GM19397 (cell line): ENCODE measurements around the gene FANCF.
"Not testable (repeated sequence)": the region's sequence is repeated elsewhere in the genome, so short reads cannot be mapped to it uniquely, and the experiment has no call there.

Experiments used
- ATAC-seq: cut with Tn5 transposase; IDR thresholded peaks from one replicate; pipeline ENCODE4 v1.9.1; 2021; ENCODE audit warnings: mild to moderate bottlenecking, moderate library complexity; ENCODE audit not compliant: unreplicated experiment

The FANCF gene, protein sequence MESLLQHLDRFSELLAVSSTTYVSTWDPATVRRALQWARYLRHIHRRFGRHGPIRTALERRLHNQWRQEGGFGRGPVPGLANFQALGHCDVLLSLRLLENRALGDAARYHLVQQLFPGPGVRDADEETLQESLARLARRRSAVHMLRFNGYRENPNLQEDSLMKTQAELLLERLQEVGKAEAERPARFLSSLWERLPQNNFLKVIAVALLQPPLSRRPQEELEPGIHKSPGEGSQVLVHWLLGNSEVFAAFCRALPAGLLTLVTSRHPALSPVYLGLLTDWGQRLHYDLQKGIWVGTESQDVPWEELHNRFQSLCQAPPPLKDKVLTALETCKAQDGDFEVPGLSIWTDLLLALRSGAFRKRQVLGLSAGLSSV

DNA sequence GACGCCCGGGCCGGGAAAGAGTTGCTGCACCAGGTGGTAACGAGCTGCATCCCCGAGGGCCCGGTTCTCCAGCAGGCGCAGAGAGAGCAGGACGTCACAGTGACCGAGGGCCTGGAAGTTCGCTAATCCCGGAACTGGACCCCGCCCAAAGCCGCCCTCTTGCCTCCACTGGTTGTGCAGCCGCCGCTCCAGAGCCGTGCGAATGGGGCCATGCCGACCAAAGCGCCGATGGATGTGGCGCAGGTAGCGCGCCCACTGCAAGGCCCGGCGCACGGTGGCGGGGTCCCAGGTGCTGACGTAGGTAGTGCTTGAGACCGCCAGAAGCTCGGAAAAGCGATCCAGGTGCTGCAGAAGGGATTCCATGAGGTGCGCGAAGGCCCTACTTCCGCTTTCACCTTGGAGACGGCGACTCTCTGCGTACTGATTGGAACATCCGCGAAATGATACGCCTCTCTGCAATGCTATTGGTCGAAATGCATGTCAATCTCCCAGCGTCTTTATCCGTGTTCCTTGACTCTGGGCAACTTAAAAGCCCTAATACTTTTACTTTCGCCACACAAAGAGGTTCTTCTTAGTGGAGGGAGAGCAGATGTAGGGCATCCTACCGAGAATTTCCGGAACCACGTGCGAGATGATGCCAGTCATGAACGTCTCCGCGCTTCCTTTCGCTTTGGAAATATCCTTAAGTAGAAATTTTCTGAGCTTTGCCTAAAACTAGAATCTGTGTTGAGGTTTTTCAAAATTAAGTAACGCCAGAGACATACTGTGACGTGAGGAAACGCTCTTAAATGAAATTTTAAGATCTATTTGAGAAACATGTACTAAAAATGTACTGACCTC lies at the start of gene FANCF:
Gene FANCF, minus strand, starts transcription at position 376 of the 840 bp plus-strand sequence. Its CDS starts 13 bp downstream, at position 363.
- ATAC-seq: peak; percentile 95

DNA sequence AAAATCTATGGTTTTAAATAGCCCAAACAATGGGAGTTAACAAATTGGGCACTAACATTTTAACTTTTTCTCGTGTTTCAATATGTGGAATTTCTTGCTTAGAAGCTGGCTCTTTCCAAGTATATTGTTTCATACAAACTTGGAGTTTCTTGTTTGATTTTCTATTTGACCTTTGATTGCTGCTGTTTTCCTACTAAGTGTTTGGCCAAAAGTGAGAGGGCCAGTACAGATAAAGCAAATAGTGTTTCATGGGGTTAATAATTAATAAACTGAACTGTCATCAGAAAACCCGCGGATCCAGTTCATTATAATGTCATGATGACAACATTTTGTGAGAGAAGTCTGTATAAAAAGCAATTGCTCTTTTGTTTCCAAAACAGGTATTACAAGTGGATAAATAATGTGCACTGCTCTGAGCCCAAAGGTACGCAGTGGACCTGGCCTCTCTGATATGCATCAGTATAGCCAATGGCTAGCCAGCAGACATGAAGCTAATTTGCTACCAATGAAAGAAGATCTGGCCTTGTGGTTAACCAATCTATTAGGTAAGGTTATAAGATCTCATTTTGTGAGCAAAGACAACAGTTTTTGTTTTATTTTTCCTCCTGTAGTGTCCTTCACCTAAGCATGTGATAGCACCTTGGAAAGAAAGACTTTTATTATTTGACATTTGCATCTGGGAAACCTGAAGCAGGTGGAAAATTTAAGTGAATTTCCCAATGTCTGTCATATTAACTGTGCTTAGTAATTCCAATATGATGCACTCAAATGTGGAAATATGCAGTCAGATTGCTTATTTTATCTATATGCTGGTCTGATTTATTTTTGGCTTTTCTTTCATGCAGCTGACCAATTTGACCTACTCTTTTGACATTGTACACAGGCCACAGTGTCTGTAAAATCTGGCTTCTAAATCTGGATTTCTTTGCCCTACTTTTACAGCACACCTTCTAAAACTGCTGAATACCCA lies 49.1 kb upstream of the FANCF start:
- no peak for ATAC-seq

DNA sequence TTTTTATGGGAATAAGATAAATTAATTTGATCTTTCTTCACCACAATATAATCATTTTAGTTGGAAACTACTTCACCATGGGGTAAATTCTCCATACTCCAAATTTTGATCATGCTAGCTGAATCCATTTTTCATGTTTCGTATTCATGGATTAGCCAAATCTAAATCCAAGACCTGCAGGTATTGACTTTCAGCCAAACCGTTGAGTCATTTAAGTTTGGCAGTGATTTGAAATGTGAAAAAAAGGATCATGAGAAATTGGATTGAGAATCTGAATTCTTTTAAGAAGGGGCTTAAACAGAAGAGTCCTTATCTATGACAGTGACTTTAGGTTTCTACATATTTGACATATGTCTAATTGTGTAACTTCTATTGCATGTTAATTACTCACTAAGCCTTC lies 46.1 kb upstream of the FANCF start:
- ATAC-seq: no peak

DNA sequence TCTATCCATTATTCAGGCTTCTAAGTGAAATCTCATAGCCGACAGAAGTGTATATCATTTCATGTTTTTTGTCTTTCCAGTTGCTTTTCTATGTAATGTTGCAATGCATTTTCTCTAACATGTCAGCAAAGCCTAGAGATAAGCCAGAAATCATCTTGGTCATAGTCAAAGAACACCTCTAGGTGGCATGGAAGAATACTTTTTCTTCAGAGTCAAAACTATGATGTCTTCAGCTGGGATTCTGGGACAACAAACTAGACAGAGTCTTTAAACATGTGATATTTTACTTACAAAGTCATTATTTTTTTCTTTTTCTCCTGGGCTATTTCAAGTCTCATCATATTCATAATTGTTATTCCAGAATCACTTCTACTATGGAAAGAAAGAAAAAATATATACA lies 45.2 kb upstream of the FANCF start:
- ATAC-seq: peak; percentile 20

DNA sequence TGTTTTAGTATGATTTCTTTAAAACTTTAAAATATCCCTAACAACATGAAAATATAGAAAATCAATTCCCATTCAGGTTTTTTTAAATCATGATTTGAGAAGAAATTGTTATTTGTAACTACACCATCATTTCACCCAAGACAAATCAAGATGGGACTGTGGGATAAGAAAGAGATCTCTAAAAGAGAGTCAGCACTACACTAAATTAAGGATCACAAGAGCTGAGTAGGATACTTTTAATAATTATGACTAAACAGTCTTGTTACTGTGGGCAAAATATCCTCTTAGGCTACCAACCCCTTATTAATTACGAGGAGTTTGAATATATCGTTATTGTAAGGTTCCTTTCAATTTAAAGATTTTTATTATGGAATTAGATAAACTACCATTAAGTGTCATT lies 43.7 kb upstream of the FANCF start:
- no peak for ATAC-seq

DNA sequence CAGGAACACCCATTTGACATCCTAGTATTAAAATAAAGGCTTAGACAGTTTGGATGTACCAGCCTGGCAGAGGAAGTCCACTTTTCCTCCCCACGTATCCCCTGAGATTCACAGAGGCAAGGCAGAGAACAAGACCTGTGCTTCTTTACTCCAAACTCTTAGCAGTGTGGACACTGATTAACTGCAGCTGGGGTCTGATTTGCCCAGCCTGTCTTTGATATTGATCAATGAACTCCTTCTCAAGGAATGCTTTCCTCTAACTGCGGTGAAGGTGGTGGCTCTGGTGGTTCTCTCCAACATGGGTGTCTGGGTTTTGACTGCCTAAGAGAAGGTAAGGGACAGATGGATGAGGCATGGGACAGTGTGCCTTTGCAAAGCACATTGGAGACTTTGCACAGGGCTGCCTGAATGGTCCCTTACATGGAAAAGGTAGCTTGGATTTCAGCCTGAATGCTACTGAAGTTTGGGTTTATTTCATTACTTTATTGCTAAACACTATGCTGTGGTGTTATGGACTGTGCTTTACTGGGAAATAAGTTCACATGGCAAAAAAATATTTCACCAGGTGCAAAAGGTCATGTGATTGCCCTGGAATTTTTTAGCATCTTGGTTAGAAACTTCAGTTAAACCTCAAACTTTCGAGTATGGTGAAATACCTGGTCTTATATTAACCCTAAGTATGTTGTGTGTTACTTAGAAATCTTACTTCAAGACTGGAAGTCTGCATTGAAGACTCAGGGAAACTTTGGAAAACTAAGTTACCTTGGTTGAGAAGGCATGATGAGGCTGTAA lies 42.6 kb upstream of the FANCF start:
- no peak for ATAC-seq

DNA sequence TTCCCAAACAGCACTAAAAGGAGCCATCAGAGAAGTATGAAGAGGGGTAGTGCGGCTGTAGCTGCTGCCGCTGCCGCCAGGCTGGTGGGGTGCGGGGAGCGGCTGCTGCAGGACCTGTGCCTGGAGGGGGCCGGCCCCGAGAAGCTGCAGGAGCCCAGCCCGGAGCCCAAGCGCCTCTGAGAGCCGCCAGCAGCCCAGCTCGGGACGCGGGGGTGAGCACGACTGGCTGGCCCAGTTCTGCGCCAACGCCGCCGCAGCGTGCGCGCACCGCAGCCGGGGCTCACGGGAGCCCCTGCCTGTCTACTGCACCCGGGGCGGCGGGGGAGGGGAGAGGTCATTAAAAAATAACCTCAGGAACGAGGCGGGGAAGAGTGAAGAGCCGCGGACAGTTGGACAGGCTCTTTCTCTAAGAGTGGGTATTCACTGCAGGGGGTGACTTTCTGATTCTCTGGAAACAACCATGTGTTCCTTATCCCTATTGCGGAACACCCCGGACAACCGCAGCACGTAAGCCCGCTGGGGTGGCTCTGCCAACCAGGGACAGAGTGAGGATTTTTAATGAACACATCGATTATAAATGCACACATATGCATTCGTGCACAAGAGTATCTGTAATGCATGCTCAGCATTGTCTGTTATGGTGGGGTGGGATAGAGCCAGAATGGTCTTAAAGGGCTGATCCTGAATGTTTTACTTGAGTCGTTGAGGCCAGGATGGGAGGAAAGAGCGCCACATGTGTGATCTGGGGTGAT lies 41.2 kb upstream of the FANCF start:
- ATAC-seq: peak; percentile 74

DNA sequence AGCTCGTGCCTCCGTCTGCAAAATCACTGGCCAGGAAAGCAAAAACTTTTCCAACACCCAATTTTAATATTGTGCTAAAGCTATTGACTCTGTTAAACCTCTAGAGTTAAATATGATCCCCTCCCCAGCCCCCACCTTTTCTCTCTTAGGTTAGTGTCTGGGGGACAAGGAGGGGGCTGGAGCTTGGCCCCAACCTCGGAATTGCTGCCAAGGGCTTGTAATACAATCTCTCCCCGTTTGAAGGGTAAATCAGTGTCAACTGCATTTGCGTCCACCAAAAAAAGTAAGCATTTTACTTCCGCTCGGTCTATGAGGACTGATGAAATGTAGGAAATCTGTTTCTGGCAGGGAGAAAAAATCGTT lies 40.7 kb upstream of the FANCF start, which contains the start of gene GAS2:
Gene GAS2, plus strand, starts transcription at position 287 of the 363 bp plus-strand sequence. CDS start 8,259 bp downstream, outside the sequence.
- peak; percentile 27 for ATAC-seq

DNA sequence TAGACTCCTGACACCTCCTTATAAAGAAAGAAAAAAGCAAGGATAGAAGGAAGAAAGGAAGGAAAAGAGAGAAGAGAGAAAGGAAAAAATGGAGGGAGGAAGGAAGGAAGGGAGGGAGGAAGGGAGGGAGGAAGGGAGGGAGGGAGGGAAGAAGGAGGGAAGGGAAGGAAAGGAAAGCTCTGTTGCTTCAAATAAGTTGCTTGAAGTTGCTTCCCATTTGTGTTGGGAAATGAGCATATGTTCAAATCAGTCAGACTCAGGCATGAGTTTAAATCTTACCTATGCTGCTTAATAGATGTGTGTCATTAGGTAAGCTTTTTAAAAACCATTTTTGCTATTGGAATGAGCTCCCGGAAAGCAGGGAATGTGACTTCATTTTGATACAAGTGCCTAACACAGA lies 34.2 kb upstream of the FANCF start:
- no peak for ATAC-seq

DNA sequence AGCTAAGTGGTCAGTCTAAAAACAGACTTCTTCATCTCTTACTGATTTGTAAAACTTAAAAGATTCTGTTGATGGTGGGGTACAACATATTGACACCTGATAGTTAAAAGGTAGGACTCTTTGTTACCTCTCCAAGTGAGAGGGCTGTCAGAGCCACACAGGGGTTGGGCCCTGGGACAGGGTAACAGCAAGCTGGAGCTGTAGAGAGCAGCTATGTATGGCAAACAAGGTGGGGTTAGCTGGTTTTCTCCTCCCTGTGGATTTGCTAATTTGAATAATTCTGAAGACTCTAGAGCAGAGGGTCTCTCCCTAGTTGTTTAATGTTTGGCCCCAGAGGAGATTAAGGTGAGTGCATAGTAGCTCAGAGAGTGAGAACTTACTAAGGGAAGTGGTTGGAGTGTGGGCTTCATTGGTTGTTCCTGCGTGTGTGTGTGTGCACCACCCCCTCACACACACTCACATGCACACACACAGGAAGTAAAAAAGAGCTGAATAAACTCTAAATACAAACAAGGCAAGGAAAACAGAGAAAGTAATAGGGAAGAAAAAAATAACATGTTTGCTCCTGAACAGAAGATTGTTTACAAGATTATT lies 31.6 kb upstream of the FANCF start:
- ATAC-seq: peak; percentile 93

DNA sequence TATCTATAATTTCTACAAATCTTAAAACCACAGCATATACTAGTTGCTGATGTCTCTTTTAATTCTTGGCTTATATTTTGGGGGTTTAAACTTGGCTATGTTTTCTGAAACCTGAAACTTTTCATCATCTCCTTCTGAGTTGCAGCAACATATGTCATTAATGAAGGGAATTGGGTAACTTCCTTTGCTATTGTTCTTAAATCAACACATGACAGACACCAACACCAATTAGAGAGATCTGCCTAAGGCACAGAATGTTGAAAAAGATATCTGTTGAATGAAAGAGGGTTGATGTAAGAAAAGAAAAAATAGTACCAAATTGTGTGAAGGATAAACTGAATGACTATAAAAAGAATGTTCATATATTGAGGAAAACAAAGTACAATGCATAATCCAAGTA lies 30.5 kb upstream of the FANCF start:
- ATAC-seq: no peak

DNA sequence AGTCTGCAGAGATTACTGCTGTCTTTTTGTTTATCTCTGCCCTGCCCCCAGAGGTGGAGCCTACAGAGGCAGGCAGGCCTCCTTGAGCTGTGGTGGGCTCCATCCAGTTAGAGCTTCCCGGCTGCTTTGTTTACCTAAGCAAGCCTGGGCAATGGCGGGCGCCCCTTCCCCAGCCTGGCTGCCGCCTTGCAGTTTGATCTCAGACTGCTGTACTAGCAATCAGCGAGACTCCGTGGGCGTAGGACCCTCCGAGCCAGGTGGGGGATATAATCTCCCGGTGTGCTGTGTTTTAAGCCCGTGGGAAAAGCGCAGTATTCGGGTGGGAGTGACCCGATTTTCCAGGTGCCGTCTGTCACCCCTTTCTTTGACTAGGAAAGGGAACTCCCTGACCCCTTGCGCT lies 26.7 kb upstream of the FANCF start:
- not testable (repeated sequence) for ATAC-seq

DNA sequence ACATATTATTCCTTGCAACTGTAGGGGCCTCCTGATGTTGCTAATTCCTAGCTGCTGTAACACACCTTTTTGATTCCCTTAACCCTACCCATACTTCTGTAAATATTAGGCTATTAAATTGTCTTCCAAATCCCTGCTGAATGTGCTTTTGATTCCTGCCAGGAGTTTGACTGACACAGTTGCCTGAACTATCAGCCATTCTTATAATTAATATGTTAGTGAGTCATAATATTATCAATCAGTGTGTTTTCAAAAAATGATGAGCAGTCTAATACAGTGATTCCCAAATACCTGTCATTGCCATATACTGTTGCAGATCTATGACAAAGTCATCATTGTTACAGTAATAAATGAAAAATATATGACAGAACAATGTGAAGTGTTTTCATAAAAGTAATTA lies 15.9 kb upstream of the FANCF start:
- ATAC-seq: no peak

DNA sequence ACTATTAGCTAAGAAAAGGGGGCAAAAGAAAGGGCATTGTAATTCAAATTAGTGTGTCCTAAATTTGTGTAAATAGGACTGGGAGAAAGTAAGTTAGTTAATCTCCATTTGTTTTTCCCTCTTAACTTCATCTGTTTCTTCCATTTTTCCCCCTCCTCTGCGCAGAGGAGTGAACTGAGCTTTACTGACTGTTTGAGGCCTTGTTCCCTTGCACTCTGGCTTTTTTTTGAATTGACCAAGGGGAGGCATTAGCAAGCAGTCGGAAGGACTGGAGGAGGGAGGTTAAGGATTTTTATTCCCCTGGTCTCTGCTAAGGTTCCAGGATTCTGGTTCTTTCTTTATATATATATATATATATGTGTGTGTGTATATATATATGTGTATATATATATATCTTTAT lies 15.2 kb upstream of the FANCF start:
- no peak for ATAC-seq

DNA sequence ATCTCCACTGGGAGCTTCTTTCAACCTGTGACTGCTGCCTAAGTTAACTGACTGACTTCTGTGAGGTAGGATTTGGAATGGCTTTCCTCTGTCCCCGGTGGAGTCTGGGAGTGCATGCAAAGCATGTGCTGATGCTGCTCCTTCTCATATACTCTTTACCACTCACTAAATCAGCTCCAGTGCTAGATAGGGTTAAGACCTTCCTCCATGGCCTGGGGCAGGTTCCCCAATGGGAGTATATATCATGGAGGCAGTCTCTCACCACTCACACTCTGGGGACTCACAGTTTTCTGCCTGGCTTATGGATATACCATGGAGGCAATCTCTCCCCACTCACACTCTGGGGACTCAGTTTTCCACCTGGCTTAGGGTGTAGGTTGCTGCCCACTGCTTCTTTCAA lies 10.1 kb upstream of the FANCF start:
- ATAC-seq: no peak

DNA sequence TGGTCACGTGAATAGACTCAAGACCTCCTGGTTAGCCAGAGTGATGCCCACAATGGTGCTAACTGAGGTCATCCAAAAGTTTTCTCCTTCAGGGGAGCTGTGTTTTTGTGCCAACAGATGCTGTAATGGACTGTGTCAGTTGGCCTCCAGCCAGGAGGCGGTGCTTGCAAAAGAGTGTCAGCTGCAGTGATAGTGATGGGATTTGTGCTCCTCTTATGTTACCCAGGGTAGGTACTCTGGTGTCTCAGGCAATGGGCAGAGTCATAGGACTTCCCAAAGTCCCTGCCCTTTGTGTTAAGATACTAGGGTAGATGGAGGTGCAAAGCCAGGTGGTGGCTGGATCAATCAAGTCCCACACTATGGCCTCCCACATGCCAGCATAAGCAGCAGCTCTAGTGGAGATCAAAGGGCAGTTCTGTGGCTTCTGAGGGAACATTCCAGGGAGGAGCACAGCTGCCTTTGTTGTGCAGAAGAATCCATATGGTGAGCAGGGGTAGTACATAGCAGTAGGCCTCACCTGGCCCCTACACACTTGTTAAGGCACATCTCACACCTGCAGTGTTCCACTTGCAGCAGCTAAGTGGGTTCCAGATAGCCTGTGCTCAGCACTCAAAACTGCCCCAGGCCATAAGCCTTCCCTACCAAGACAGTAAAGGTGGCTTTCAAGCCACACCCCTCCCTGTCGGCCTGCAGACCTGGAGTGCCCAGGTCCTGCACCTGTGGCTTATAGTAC lies 9.4 kb upstream of the FANCF start:
- no peak for ATAC-seq

DNA sequence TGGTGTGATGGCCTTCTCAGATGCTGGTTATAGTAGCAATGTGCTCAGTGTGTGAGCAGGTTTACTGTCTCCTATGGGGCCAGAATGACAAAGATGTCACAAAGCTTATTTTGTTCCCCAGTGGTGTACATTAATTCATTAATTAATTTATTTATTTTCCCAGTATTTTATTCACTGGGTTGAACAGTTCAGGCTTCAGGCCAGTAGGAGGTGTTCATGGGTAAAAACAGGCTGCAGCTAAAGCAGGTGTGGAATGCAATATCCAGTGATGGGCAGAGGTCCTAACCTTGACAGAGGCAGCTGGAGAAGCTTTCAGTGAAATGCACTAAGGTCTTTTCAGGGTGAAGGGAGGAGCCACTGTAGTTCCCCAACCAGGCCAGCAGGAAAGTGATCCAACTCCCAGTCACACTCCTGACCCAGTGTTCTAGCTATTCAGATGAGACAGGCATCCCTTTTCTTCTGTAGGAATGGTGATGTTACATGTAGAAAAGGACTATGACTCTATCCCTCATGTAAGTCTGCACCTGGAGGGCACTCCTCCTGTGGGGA lies 7.8 kb upstream of the FANCF start:
- ATAC-seq: no peak

DNA sequence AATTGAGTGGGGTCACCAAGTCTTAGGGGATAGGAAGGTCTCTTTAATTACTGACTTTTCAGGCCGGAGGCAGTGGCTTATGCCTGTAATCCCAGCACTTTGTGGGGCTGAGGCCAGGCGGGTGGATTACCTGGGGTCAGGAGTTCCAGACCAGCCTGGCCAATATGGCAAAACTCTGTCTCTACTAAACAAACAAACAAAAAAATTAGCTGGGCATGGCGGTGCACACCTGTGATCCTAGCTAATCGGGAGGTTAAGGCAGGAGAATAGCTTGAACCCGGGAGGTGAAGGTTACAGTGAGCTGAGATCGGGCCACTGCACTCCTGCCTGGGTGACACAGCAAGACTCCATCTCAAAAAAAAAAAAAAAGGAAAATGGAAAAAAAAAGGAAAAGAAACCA lies 1.8 kb upstream of the FANCF start:
- ATAC-seq: no peak
